Measurements from ENCODE around the gene DISC1.
A peak's percentile ranks its signal among the peaks of the same experiment; 100 is the strongest.

Gene DISC1

DNA sequence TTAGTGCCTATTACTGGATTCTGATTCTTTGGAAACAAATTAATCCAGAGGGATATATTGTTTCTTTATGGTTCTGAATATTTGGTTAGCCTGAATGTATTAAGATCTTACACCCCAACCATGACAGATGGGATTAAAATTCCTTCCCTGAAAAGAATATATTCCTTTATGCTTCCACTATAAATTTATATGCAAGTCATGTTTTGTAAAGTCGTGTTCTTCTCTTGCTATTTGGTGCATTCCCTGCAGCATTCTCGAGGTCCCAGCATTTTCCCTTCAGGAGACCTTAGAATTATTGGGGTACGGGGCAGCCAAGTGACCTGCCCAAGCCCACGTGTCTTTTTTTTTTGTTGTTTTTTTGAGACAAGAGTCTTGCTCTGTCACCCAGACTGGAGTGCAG, 62.4 kb downstream of the DISC1 start:
- no peaks in the 10 kb centered on the region for H3K79me2 ChIP-seq (ENCODE audit: insufficient read depth, low read length)
- H3K27ac ChIP-seq (ENCODE audit: low read depth, low read length) = no peak overlapping the region
- H4K20me1 ChIP-seq (ENCODE audit: low read depth, low read length) = no peaks in the 10 kb centered on the region
- H3F3A ChIP-seq (ENCODE audit: insufficient read depth) = no peaks in the 10 kb centered on the region
- no peak for TF ChIP-seq EZH2phosphoT487 (conservative IDR thresholded peaks at IDR 0.05; ENCODE audit: low read length)
- TF ChIP-seq, protein P1, sequence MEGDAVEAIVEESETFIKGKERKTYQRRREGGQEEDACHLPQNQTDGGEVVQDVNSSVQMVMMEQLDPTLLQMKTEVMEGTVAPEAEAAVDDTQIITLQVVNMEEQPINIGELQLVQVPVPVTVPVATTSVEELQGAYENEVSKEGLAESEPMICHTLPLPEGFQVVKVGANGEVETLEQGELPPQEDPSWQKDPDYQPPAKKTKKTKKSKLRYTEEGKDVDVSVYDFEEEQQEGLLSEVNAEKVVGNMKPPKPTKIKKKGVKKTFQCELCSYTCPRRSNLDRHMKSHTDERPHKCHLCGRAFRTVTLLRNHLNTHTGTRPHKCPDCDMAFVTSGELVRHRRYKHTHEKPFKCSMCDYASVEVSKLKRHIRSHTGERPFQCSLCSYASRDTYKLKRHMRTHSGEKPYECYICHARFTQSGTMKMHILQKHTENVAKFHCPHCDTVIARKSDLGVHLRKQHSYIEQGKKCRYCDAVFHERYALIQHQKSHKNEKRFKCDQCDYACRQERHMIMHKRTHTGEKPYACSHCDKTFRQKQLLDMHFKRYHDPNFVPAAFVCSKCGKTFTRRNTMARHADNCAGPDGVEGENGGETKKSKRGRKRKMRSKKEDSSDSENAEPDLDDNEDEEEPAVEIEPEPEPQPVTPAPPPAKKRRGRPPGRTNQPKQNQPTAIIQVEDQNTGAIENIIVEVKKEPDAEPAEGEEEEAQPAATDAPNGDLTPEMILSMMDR (IDR thresholded peaks at IDR 0.05; ENCODE audit: insufficient read depth, low read length, poor library complexity, severe bottlenecking) = no peak
- no peak overlapping the region for H3K4me2 ChIP-seq (ENCODE audit: low read depth, low read length, poor library complexity, severe bottlenecking)
- H3K27me3 ChIP-seq (ENCODE audit: low read length) = no peaks in the 10 kb centered on the region
- no peak overlapping the region for H2AFZ ChIP-seq (ENCODE audit: low read depth, low read length, severe bottlenecking)
- H3K4me3 ChIP-seq (ENCODE audit: insufficient read depth, low read length, poor library complexity, severe bottlenecking) = no peak overlapping the region
- H3K9me2 ChIP-seq (replicated peaks; ENCODE audit: insufficient read depth, low read length) = no peaks in the 10 kb centered on the region
- H3K36me3 ChIP-seq (ENCODE audit: low read length) = no peaks in the 10 kb centered on the region
- H3K9ac ChIP-seq (ENCODE audit: low read length) = no peak overlapping the region
- no peaks in the 10 kb centered on the region for H3K9me3 ChIP-seq (ENCODE audit: insufficient read depth, low read length)

DNA sequence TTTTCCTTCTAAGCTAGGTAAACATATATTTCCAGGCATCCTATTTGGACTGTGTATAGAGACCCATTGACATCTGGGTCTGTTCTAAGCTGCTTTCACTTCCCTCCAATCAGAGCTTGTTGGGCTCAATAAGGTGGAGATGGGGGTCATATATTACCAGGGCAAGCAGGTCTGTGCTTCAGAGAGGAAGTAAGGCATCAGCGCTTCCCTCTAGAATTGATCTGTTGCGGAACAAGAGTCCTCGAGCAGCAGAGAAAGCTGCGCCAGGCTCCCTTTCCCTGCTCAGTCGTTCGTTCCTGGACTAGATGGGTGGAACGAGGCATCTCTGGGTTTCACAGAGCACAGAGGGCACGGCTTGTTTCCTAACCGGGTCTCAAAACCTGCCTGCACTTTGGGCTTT, 63.5 kb downstream of the DISC1 start:
- Histone ChIP-seq H3K79me2 (ENCODE audit: insufficient read depth, low read length) (no peaks in the 10 kb centered on the region), H3K27me3 (ENCODE audit: low read length) (no peaks in the 10 kb centered on the region), H2AFZ (ENCODE audit: low read depth, low read length, severe bottlenecking) (no peak overlapping the region), H3K9me2 (replicated peaks; ENCODE audit: insufficient read depth, low read length) (no peaks in the 10 kb centered on the region), H3K27ac (ENCODE audit: low read depth, low read length) (no peak overlapping the region), H4K20me1 (ENCODE audit: low read depth, low read length) (no peaks in the 10 kb centered on the region), H3K9ac (ENCODE audit: low read length) (no peak overlapping the region), H3F3A (ENCODE audit: insufficient read depth) (no peaks in the 10 kb centered on the region), H3K4me2 (ENCODE audit: low read depth, low read length, poor library complexity, severe bottlenecking) (no peak overlapping the region), H3K9me3 (ENCODE audit: insufficient read depth, low read length) (no peaks in the 10 kb centered on the region), H3K4me3 (ENCODE audit: insufficient read depth, low read length, poor library complexity, severe bottlenecking) (no peak overlapping the region), H3K36me3 (ENCODE audit: low read length) (no peaks in the 10 kb centered on the region)
- TF ChIP-seq, protein P1 (IDR thresholded peaks at IDR 0.05; ENCODE audit: insufficient read depth, low read length, poor library complexity, severe bottlenecking) = no peak
- TF ChIP-seq EZH2phosphoT487 (conservative IDR thresholded peaks at IDR 0.05; ENCODE audit: low read length) = no peak

DNA sequence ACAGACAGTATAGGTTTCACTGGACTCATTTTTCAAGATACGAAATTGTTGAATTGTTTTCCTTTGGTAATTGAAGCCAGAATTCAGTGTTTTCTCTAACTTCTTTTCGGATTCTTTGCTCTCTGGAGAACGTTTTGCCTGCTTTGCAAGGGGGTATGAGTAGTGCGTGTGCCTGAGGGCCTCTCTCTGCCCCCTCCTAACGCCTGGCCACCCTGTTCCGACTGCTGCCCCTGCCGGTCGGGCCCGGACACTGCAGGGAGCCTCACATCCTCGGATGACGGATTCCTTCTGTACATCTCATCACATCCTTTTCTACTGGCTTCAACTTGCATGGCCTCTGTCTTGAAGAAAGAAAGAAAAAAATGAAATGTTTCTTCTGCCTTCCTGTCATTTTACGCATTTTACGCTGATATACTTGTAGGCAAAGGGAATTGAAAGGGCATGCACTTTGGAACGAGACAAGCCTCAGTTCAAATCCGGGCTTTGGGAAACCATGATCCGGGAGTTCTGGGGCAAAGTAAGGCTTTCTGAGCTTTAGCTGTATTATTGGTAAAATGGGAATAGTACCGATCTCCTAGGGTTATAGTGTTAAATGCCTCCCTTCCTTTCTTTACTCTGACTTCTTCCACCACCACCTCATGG, 65.1 kb downstream of the DISC1 start:
- Histone ChIP-seq H3K4me3 (ENCODE audit: insufficient read depth, low read length, poor library complexity, severe bottlenecking) (no peak overlapping the region), H3F3A (ENCODE audit: insufficient read depth) (no peaks in the 10 kb centered on the region), H2AFZ (ENCODE audit: low read depth, low read length, severe bottlenecking) (no peak overlapping the region), H3K4me2 (ENCODE audit: low read depth, low read length, poor library complexity, severe bottlenecking) (no peak overlapping the region), H3K9me2 (replicated peaks; ENCODE audit: insufficient read depth, low read length) (no peaks in the 10 kb centered on the region), H3K36me3 (ENCODE audit: low read length) (no peaks in the 10 kb centered on the region), H3K27ac (ENCODE audit: low read depth, low read length) (no peak overlapping the region), H3K9ac (ENCODE audit: low read length) (no peak overlapping the region), H3K9me3 (ENCODE audit: insufficient read depth, low read length) (no peaks in the 10 kb centered on the region), H3K27me3 (ENCODE audit: low read length) (no peaks in the 10 kb centered on the region), H3K79me2 (ENCODE audit: insufficient read depth, low read length) (no peaks in the 10 kb centered on the region), H4K20me1 (ENCODE audit: low read depth, low read length) (no peaks in the 10 kb centered on the region)
- no peak for TF ChIP-seq EZH2phosphoT487 (conservative IDR thresholded peaks at IDR 0.05; ENCODE audit: low read length)
- TF ChIP-seq, protein P1 (IDR thresholded peaks at IDR 0.05; ENCODE audit: insufficient read depth, low read length, poor library complexity, severe bottlenecking) = peak; percentile 52
